ENCODE measurements around the gene ITSN1. TPM values are rescaled to one million over a fixed set of nuclear protein-coding genes. Genes with fewer than 3 reads are reported as not detected.

The ITSN1 gene
- polyA plus RNA-seq, 1 donor from 2014 or later, result 35.1 TPM

GRCh38 chr21:33865176-33865575 is 222.9 kb downstream of the ITSN1 start:
- H3K9me2 ChIP-seq (ENCODE audit: insufficient read depth, low read length), result no peaks in the 10 kb centered on the region
- no peaks in the 10 kb centered on the region for H3F3A ChIP-seq (ENCODE audit: insufficient read depth, low read length, poor library complexity, severe bottlenecking)
- no peak for TF ChIP-seq EZH2 (IDR thresholded peaks at IDR 0.05; ENCODE audit: borderline replicate concordance, insufficient read depth, low read length, poor library complexity, severe bottlenecking)
- no peak for TF ChIP-seq REST (IDR thresholded peaks at IDR 0.05; ENCODE audit: borderline replicate concordance)
- no peak for TF ChIP-seq CTCF (IDR thresholded peaks at IDR 0.05; ENCODE audit: poor library complexity, severe bottlenecking)
- TF ChIP-seq RAD21 (conservative IDR thresholded peaks at IDR 0.05), result no peak
- H2AFZ ChIP-seq (ENCODE audit: low read depth, low read length), result no peak overlapping the region
- H3K79me2 ChIP-seq (replicated peaks; ENCODE audit: insufficient read depth, low read length), result no peaks in the 10 kb centered on the region
- no peaks in the 10 kb centered on the region for H4K20me1 ChIP-seq (ENCODE audit: insufficient read depth)
- H3K27ac ChIP-seq (ENCODE audit: low read length), result no peak overlapping the region
- no peak overlapping the region for H3K9ac ChIP-seq (ENCODE audit: low read length)
- no peaks in the 10 kb centered on the region for H3K27me3 ChIP-seq (ENCODE audit: insufficient read depth, low read depth, low read length)
- H3K4me3 ChIP-seq (ENCODE audit: low read length), result no peak overlapping the region
- no peaks in the 10 kb centered on the region for H3K9me3 ChIP-seq (ENCODE audit: low read length)
- no peak overlapping the region for H3K4me2 ChIP-seq (ENCODE audit: low read length)
- H3K36me3 ChIP-seq (ENCODE audit: insufficient read depth, low read length), result no peaks in the 10 kb centered on the region

GRCh38 chr21:33865996-33866575 is 223.8 kb downstream of the ITSN1 start:
- Histone ChIP-seq H3F3A (ENCODE audit: insufficient read depth, low read length, poor library complexity, severe bottlenecking) (no peaks in the 10 kb centered on the region), H3K4me3 (ENCODE audit: low read length) (no peak overlapping the region), H3K9ac (ENCODE audit: low read length) (no peak overlapping the region), H3K79me2 (replicated peaks; ENCODE audit: insufficient read depth, low read length) (no peaks in the 10 kb centered on the region), H2AFZ (ENCODE audit: low read depth, low read length) (no peak overlapping the region), H3K36me3 (ENCODE audit: insufficient read depth, low read length) (no peaks in the 10 kb centered on the region), H4K20me1 (ENCODE audit: insufficient read depth) (no peaks in the 10 kb centered on the region), H3K4me2 (ENCODE audit: low read length) (no peak overlapping the region), H3K9me2 (ENCODE audit: insufficient read depth, low read length) (no peaks in the 10 kb centered on the region), H3K27ac (ENCODE audit: low read length) (no peak overlapping the region), H3K27me3 (ENCODE audit: insufficient read depth, low read depth, low read length) (no peaks in the 10 kb centered on the region), H3K9me3 (ENCODE audit: low read length) (no peaks in the 10 kb centered on the region)
- TF ChIP-seq REST (IDR thresholded peaks at IDR 0.05; ENCODE audit: borderline replicate concordance), result no peak
- no peak for TF ChIP-seq EZH2 (IDR thresholded peaks at IDR 0.05; ENCODE audit: borderline replicate concordance, insufficient read depth, low read length, poor library complexity, severe bottlenecking)
- TF ChIP-seq EP300 (conservative IDR thresholded peaks at IDR 0.05; ENCODE audit: poor library complexity, severe bottlenecking), result no peak
- TF ChIP-seq RAD21 (conservative IDR thresholded peaks at IDR 0.05), result no peak
- no peak for TF ChIP-seq CTCF (IDR thresholded peaks at IDR 0.05; ENCODE audit: poor library complexity, severe bottlenecking)
- no peak for TF ChIP-seq SMC3 (conservative IDR thresholded peaks at IDR 0.05; ENCODE audit: poor library complexity)
- TF ChIP-seq POLR2AphosphoS5 (IDR thresholded peaks at IDR 0.05), result no peak
- TF ChIP-seq TAF1 (IDR thresholded peaks at IDR 0.05; ENCODE audit: low read depth), result no peak
- TF ChIP-seq MXI1 (conservative IDR thresholded peaks at IDR 0.05; ENCODE audit: poor library complexity, severe bottlenecking), result no peak
